Caco-2 (cell line): ENCODE data around the gene PIP4P1. TPM values are rescaled to one million over a fixed set of nuclear protein-coding genes. Genes with fewer than 3 reads are reported as not detected.

Experiments
- BruUV-seq: library from RNA; stranded (reverse); fragments of 400-500 nt; replicated peaks from 2 replicates; lab custom pipeline; 2021; lab: Mats Ljungman, UMichigan
- CTCF ChIA-PET: fragments of 300-600 bp; sonication (Branson Sonifier 250); formaldehyde crosslinking; loops from one replicate; lab custom pipeline; 2022; ENCODE audit warnings: antibody characterized with exemption; lab: Charles Lee
- POLR2A ChIA-PET: fragments of 300-600 bp; sonication (Branson Sonifier 250); formaldehyde crosslinking; loops from one replicate; lab custom pipeline; 2022; ENCODE audit warnings: antibody characterized with exemption; lab: Charles Lee
- DNase-seq, 2 experiments: peaks; one replicate each; pipeline versions ENCODE4 v3.0.0 to v3.0.0-alpha.2; 2020 to 2022
- H3K27me3 ChIP-seq: replicated peaks from 2 replicates; pipeline ENCODE4 v1.6.0; 2011; ENCODE audit warnings: low read length; ENCODE audit not compliant: control insufficient read depth, insufficient read depth
- H3K36me3 ChIP-seq: 2 replicates; pipeline ENCODE4 v1.5.1; 2011; ENCODE audit warnings: low read length; ENCODE audit not compliant: control insufficient read depth, insufficient read depth
- H3K4me1 ChIP-seq: fragments of 250-450 bp; sonication (Bioruptor Pico); 2 replicates; pipeline ENCODE4 v1.5.1; 2020; ENCODE audit warnings: mild to moderate bottlenecking
- H3K4me3 ChIP-seq: 2 replicates; pipeline ENCODE4 v1.5.1; 2011; ENCODE audit warnings: low read depth, mild to moderate bottlenecking, control low read depth, low read length
- H3K9me3 ChIP-seq: fragments of 250-450 bp; sonication (Bioruptor Pico); 2 replicates; pipeline ENCODE4 v1.5.1; 2020; ENCODE audit warnings: mild to moderate bottlenecking, moderate library complexity
- H3K27ac Mint-ChIP-seq: one replicate; pipeline ENCODE4 v1.8.0; 2022; ENCODE audit warnings: mixed read lengths; ENCODE audit not compliant: unreplicated experiment
- H3K27me3 Mint-ChIP-seq: one replicate; pipeline ENCODE4 v1.8.0; 2022; ENCODE audit warnings: mixed read lengths; ENCODE audit not compliant: insufficient read depth, unreplicated experiment
- H3K36me3 Mint-ChIP-seq: one replicate; pipeline ENCODE4 v1.8.0; 2022; ENCODE audit warnings: mild to moderate bottlenecking, mixed read lengths; ENCODE audit not compliant: insufficient read depth, unreplicated experiment
- H3K4me1 Mint-ChIP-seq: one replicate; pipeline ENCODE4 v1.8.0; 2022; ENCODE audit warnings: low read depth, mixed read lengths; ENCODE audit not compliant: unreplicated experiment
- H3K4me3 Mint-ChIP-seq: one replicate; pipeline ENCODE4 v1.8.0; 2022; ENCODE audit warnings: mild to moderate bottlenecking, moderate library complexity, mixed read lengths; ENCODE audit not compliant: unreplicated experiment
- H3K9me3 Mint-ChIP-seq: one replicate; pipeline ENCODE4 v1.8.0; 2022; ENCODE audit warnings: mixed read lengths; ENCODE audit not compliant: unreplicated experiment
- intact Hi-C: fragments of 100-400 bp; cut with micrococcal nuclease; formaldehyde crosslinking; loops from one replicate; pipeline ENCODE4 v1.10.0; 2022; ENCODE audit not compliant: unreplicated experiment
- total RNA-seq: library from RNA; stranded (reverse); gene quantifications from 2 replicates; pipeline ENCODE4 v1.2.3, GENCODE V29; 2022
- TF ChIP-seq, protein P1 (sequence below), 2 experiments: fragments of 200-600 bp in 1 of 2; IDR thresholded peaks; 1 replicate in 1 of 2; 2 replicates in 1 of 2; pipeline versions ENCODE4 v1.5.1 to v1.8.0; 2011 to 2022; ENCODE audit warnings: antibody characterized with exemption in 1 of 2, control low read depth in 1 of 2, inconsistent platforms in 1 of 2, low read depth in 1 of 2, low read length in 1 of 2, mild to moderate bottlenecking in 1 of 2, moderate library complexity in 1 of 2; ENCODE audit not compliant: insufficient read depth in 1 of 2, severe bottlenecking in 1 of 2, unreplicated experiment in 1 of 2

PIP4P1 gene
- total RNA-seq, 1 experiment from 2014 or later: 46.2 TPM

DNA sequence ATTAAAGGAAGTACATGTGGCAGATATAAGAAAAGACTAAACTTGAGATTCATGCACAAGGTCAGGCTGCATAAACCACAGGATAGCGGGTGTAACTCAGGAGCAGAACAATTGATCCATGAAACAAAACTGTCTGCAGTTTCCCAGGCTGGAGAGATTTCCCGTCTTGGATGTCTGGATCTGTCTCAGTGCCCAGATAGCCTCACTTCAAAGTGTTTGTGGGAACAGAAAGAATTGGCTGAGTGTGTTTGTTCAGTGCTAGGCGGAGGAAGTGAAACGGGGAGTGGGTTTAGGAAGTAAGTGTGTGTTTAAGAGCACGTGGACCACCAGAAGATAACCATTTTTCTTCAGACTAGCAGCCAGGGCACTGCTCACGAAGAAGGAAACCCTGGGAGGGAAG is 42.7 kb upstream of the PIP4P1 start:
- H3K36me3 ChIP-seq: no peaks in the 10 kb centered on the region
- peaks cover 5% of the 10 kb centered on the region; the same call in 1 of the 2 replicates for H3K4me1 ChIP-seq
- intact Hi-C loops: no loop called here
- no peak for DNase-seq
- Mint-ChIP-seq H3K36me3 (no peaks in the 10 kb centered on the region), H3K27ac (no peak overlapping the region), H3K4me3 (no peak overlapping the region), H3K27me3 (peaks cover 3% of the 10 kb centered on the region), H3K4me1 (peaks cover 14% of the 10 kb centered on the region), H3K9me3 (no peaks in the 10 kb centered on the region)
- no peaks in the 10 kb centered on the region for H3K27me3 ChIP-seq
- BruUV-seq: no TSS peak
- TF ChIP-seq, protein P1, sequence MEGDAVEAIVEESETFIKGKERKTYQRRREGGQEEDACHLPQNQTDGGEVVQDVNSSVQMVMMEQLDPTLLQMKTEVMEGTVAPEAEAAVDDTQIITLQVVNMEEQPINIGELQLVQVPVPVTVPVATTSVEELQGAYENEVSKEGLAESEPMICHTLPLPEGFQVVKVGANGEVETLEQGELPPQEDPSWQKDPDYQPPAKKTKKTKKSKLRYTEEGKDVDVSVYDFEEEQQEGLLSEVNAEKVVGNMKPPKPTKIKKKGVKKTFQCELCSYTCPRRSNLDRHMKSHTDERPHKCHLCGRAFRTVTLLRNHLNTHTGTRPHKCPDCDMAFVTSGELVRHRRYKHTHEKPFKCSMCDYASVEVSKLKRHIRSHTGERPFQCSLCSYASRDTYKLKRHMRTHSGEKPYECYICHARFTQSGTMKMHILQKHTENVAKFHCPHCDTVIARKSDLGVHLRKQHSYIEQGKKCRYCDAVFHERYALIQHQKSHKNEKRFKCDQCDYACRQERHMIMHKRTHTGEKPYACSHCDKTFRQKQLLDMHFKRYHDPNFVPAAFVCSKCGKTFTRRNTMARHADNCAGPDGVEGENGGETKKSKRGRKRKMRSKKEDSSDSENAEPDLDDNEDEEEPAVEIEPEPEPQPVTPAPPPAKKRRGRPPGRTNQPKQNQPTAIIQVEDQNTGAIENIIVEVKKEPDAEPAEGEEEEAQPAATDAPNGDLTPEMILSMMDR (IDR thresholded peaks at IDR 0.05; ENCODE audit: insufficient read depth in 1 of 2, low read depth in 1 of 2, low read length in 1 of 2, severe bottlenecking in 1 of 2, unreplicated experiment in 1 of 2): no peak
- ChIA-PET CTCF (no interaction called here), POLR2A (no interaction called here)
- no peak overlapping the region for H3K4me3 ChIP-seq
- H3K9me3 ChIP-seq: no peaks in the 10 kb centered on the region

DNA sequence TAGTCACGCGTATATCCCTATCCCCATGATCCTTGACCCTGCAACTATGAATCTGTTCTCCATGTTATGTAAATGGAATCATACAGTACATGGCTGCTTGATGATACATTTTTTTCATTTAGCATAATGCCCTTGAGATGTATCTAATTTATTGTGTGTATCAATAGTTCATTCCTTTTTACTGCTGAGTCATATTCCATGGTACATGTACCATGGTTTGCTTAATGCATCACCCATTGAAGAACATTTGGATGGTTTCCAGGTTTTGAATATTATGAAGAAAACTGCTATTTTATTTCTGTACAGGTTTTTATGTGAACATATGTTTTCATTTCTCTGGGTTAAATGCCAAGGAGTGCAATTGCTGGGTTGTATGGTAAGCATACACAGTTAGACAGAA is 40.1 kb upstream of the PIP4P1 start:
- intact Hi-C loops: no loop called here
- no peaks in the 10 kb centered on the region for H3K9me3 ChIP-seq
- H3K27me3 Mint-ChIP-seq: peaks cover 3% of the 10 kb centered on the region

DNA sequence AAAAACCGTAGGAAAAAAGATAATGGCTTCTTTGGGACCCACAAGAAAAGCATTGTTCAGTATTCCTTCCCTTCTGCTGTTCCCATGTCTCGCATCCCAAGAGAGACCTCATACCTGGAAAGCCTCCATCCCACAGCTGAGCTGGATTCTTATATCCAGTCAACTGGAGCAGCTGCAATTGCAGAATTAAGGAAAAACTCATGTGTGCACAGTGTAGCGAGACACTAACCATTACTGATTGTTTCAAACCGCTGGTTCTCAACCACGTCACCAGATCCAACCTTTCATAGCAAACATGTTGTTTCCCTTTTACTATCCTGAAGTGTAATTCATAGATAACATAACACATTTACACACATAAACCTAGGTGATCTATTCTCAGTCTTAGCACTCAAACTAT is 38.6 kb upstream of the PIP4P1 start:
- H3K27ac Mint-ChIP-seq: no peak overlapping the region
- H3K4me1 Mint-ChIP-seq: peaks cover 18% of the 10 kb centered on the region
- peaks cover 3% of the 10 kb centered on the region for H3K27me3 Mint-ChIP-seq
- ChIA-PET POLR2A (no interaction called here), CTCF (no interaction called here)
- no peak for DNase-seq
- BruUV-seq: no TSS peak
- H3K36me3 Mint-ChIP-seq: no peaks in the 10 kb centered on the region
- Histone ChIP-seq H3K36me3 (no peaks in the 10 kb centered on the region), H3K4me3 (no peak overlapping the region), H3K4me1 (peaks cover 7% of the 10 kb centered on the region; the same call in 1 of the 2 replicates), H3K9me3 (no peaks in the 10 kb centered on the region), H3K27me3 (no peaks in the 10 kb centered on the region)
- intact Hi-C loops: no loop called here
- TF ChIP-seq, protein P1 (IDR thresholded peaks at IDR 0.05; ENCODE audit: insufficient read depth in 1 of 2, low read depth in 1 of 2, low read length in 1 of 2, severe bottlenecking in 1 of 2, unreplicated experiment in 1 of 2): no peak
- H3K4me3 Mint-ChIP-seq: no peak overlapping the region
- H3K9me3 Mint-ChIP-seq: peaks cover 6% of the 10 kb centered on the region

More for the DNA sequence above, 40.1 kb upstream of the PIP4P1 start:
- DNase-seq: no peak
- H3K36me3 ChIP-seq: no peaks in the 10 kb centered on the region
- CTCF ChIA-PET: no interaction called here
- peaks cover 7% of the 10 kb centered on the region; the same call in 1 of the 2 replicates for H3K4me1 ChIP-seq
- BruUV-seq: no TSS peak
- no peaks in the 10 kb centered on the region for H3K27me3 ChIP-seq
- Mint-ChIP-seq H3K36me3 (no peaks in the 10 kb centered on the region), H3K4me1 (peaks cover 18% of the 10 kb centered on the region), H3K9me3 (no peaks in the 10 kb centered on the region), H3K27ac (no peak overlapping the region), H3K4me3 (no peak overlapping the region)
- POLR2A ChIA-PET: no interaction called here
- TF ChIP-seq, protein P1 (IDR thresholded peaks at IDR 0.05; ENCODE audit: insufficient read depth in 1 of 2, low read depth in 1 of 2, low read length in 1 of 2, severe bottlenecking in 1 of 2, unreplicated experiment in 1 of 2): no peak
- H3K4me3 ChIP-seq: no peak overlapping the region
